DND-41 (cell line): Measurements from ENCODE around the gene RAPGEF5.

Experiments used
- ATAC-seq: fragments of 200-7000 bp; cut with Tn5 transposase; 3 replicates; pipeline ENCODE4 v1.9.1; 2021; ENCODE audit warnings: low read depth; ENCODE audit not compliant: insufficient read depth
- DNase-seq: peaks from one replicate; pipeline ENCODE4 v3.0.0-alpha.2; 2020
- H2AFZ ChIP-seq: 2 replicates; pipeline ENCODE4 v1.6.0; 2012; ENCODE audit warnings: low read depth, low read length
- H3K27ac ChIP-seq: 2 replicates; pipeline ENCODE4 v1.5.1; 2012; ENCODE audit warnings: low read length, inconsistent platforms
- H3K27me3 ChIP-seq: fragments of 200-600 bp; sonication (generic); 2 replicates; pipeline ENCODE4 v1.6.0; 2012; ENCODE audit warnings: low read length, mild to moderate bottlenecking, inconsistent platforms; ENCODE audit not compliant: insufficient read depth, poor library complexity
- H3K36me3 ChIP-seq: 2 replicates; pipeline ENCODE4 v1.5.1; 2012; ENCODE audit warnings: low read length, inconsistent platforms; ENCODE audit not compliant: insufficient read depth
- H3K4me1 ChIP-seq: 2 replicates; pipeline ENCODE4 v1.5.1; 2012; ENCODE audit warnings: mild to moderate bottlenecking, low read length; ENCODE audit not compliant: insufficient read depth
- H3K4me2 ChIP-seq: 2 replicates; pipeline ENCODE4 v1.6.0; 2012; ENCODE audit warnings: mild to moderate bottlenecking, moderate library complexity, low read length, inconsistent platforms; ENCODE audit not compliant: insufficient read depth
- H3K4me3 ChIP-seq, 2 experiments: fragments of 200-600 bp in 1 of 2; shearing (Covaris generic) in 1 of 2; 2 replicates each; pipeline ENCODE4 v1.5.1; 2012 to 2016; ENCODE audit warnings: inconsistent platforms in 2 of 2, low read length in 2 of 2, mild to moderate bottlenecking in 2 of 2, low read depth in 1 of 2, moderate library complexity in 1 of 2
- H3K79me2 ChIP-seq: 2 replicates; pipeline ENCODE4 v1.6.0; 2012; ENCODE audit warnings: low read length, inconsistent platforms; ENCODE audit not compliant: insufficient read depth
- H3K9ac ChIP-seq: 2 replicates; pipeline ENCODE4 v1.6.0; 2012; ENCODE audit warnings: low read depth, mild to moderate bottlenecking, inconsistent platforms, low read length, moderate library complexity
- H3K9me3 ChIP-seq: 2 replicates; pipeline ENCODE4 v1.5.1; 2012; ENCODE audit warnings: low read length, moderate library complexity, mild to moderate bottlenecking, inconsistent platforms; ENCODE audit not compliant: insufficient read depth, severe bottlenecking
- H4K20me1 ChIP-seq: 2 replicates; pipeline ENCODE4 v1.6.0; 2012; ENCODE audit warnings: low read length; ENCODE audit not compliant: insufficient read depth
- EZH2 ChIP-seq: IDR thresholded peaks from 3 replicates; pipeline ENCODE4 v1.6.1; 2012; ENCODE audit warnings: borderline replicate concordance, low read depth, mild to moderate bottlenecking, moderate library complexity, low read length, inconsistent platforms; ENCODE audit not compliant: severe bottlenecking
- TF ChIP-seq, protein P1 (sequence below): IDR thresholded peaks from 2 replicates; pipeline ENCODE4 v1.5.1; 2012; ENCODE audit warnings: borderline replicate concordance, low read length, moderate library complexity, mild to moderate bottlenecking; ENCODE audit not compliant: poor library complexity, severe bottlenecking; ENCODE audit errors: extremely low read depth

Gene RAPGEF5

DNA sequence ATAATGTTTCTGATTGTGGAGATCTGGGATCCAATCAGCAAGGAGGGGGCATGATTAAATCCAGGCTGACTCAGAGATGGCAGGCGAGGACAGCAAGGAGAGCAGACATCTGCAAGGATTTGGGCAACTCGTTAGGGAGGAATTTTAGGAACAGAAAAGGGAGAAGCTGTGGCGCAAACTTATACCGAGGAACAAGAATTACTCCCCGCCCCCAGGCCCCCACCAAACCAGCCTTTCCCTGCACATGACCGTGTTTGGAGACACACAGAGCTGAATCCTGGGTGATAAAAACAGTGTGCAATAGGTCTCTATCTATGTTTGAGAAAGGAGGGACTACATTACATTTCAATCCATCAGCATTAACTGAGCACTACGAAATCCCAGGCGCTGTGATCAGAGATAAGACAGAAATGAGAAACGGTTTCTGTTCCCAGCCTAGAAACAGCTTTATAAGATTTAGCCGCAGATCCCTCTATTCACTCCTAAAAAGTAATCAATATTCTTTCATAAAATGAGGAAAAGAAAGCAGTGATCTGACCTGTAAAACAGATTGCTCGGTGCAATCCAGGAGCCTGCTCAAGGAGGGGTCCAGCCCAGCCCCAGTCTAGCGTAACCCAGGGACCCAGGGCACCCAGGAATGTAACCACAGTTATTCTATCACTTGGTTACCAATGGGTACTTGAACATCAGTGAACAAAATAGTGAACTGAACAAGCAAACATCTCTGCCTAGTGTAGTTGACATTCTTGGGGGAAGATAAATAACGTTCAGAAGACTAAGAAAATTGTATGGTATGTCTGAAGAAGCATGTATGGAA is 37.2 kb upstream of the RAPGEF5 start:
- no peaks in the 10 kb centered on the region for H4K20me1 ChIP-seq
- no peak overlapping the region for H3K4me2 ChIP-seq
- no peak for TF ChIP-seq EZH2
- TF ChIP-seq, protein P1, sequence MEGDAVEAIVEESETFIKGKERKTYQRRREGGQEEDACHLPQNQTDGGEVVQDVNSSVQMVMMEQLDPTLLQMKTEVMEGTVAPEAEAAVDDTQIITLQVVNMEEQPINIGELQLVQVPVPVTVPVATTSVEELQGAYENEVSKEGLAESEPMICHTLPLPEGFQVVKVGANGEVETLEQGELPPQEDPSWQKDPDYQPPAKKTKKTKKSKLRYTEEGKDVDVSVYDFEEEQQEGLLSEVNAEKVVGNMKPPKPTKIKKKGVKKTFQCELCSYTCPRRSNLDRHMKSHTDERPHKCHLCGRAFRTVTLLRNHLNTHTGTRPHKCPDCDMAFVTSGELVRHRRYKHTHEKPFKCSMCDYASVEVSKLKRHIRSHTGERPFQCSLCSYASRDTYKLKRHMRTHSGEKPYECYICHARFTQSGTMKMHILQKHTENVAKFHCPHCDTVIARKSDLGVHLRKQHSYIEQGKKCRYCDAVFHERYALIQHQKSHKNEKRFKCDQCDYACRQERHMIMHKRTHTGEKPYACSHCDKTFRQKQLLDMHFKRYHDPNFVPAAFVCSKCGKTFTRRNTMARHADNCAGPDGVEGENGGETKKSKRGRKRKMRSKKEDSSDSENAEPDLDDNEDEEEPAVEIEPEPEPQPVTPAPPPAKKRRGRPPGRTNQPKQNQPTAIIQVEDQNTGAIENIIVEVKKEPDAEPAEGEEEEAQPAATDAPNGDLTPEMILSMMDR: no peak
- no peaks in the 10 kb centered on the region for H3K27me3 ChIP-seq
- DNase-seq (no peak), ATAC-seq (no peak)
- H3K9me3 ChIP-seq: no peaks in the 10 kb centered on the region
- H3K79me2 ChIP-seq: no peaks in the 10 kb centered on the region
- no peaks in the 10 kb centered on the region for H3K36me3 ChIP-seq
- no peak overlapping the region for H3K9ac ChIP-seq
- H3K27ac ChIP-seq: no peak overlapping the region
- peaks cover 10% of the 10 kb centered on the region for H3K4me1 ChIP-seq
- no peak overlapping the region for H3K4me3 ChIP-seq
- no peak overlapping the region for H2AFZ ChIP-seq

DNA sequence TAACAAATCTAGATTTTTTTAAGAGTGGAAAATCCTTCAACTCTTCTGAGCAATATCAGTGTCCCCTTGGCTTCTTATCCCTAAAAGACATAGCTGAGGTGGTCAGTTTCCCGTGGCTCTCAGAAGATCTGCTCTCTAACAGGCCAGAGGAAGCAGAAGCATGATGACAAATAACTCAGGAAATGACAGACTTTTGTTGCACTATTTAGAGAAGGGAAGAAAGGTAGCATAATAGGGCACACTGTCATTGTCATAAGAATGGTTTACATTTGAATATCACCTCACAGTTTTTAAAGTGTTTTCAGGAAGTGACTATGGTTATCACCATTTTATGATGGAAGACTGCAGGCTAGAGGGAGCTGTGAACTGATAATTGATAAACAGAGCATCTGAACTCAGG is 33.6 kb upstream of the RAPGEF5 start:
- no peak for DNase-seq
- peaks cover 23% of the 10 kb centered on the region for H3K4me1 ChIP-seq
- H4K20me1 ChIP-seq: no peaks in the 10 kb centered on the region
- ATAC-seq: no peak
- 0 out of 2 replicates have a peak overlapping the region, but pooled peaks have one; percentile 26 for H2AFZ ChIP-seq
- H3K9ac ChIP-seq: no peak overlapping the region
- no peaks in the 10 kb centered on the region for H3K27me3 ChIP-seq
- H3K9me3 ChIP-seq: no peaks in the 10 kb centered on the region
- H3K36me3 ChIP-seq: no peaks in the 10 kb centered on the region
- H3K79me2 ChIP-seq: no peaks in the 10 kb centered on the region
- no peak overlapping the region for H3K27ac ChIP-seq
- H3K4me2 ChIP-seq: no peak overlapping the region
- no peak overlapping the region for H3K4me3 ChIP-seq
- TF ChIP-seq, protein P1: no peak
- no peak for TF ChIP-seq EZH2

DNA sequence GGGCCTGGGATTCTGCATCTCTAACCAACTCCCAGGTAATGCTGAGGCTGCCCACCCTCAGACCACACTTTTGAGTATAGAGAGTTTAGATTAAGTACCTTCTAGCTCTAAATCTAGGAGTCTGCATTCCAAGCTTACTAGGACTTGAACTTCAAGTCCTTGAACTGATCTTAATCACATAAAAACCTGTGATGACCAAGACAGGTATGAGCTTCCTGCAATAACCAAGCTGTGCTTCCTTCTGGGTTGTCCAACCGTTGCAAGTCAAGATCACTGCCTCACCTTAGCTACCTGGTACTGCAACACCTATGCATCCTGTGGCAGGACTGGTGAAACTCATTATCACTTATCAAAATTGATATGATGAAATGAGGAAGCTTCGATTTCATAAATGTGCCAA is 32.9 kb upstream of the RAPGEF5 start:
- Histone ChIP-seq H3K79me2 (no peaks in the 10 kb centered on the region), H3K9ac (no peak overlapping the region), H3K36me3 (no peaks in the 10 kb centered on the region), H2AFZ (no peak overlapping the region), H3K27me3 (no peaks in the 10 kb centered on the region), H3K27ac (no peak overlapping the region), H3K4me2 (no peak overlapping the region), H4K20me1 (no peaks in the 10 kb centered on the region), H3K9me3 (no peaks in the 10 kb centered on the region), H3K4me1 (peaks cover 29% of the 10 kb centered on the region), H3K4me3 (no peak overlapping the region)
- no peak for ATAC-seq
- no peak for DNase-seq
- TF ChIP-seq, protein P1: no peak
- no peak for TF ChIP-seq EZH2
